Psoas muscle (tissue), 8 donors: ENCODE results near the gene TFDP1. TPM values are rescaled to one million over a fixed set of nuclear protein-coding genes. Genes with fewer than 3 reads are reported as not detected.

Experiments used
- ATAC-seq, 4 donors: fragments of 200-7000 bp; cut with Tn5 transposase; one replicate each; pipeline ENCODE4 v1.9.1; 2020; ENCODE audit warnings: moderate library complexity in 3 of 4, mild to moderate bottlenecking in 2 of 4
- DNase-seq, 2 donors: peaks; one replicate each; pipeline ENCODE4 v3.0.0-alpha.2; 2020
- H3K27ac ChIP-seq: fragments of 200-600 bp; one replicate; pipeline ENCODE4 v1.8.0; 2022
- H3K27me3 ChIP-seq, 3 donors: fragments of 200-600 bp in 1 of 3; one replicate each; pipeline versions ENCODE4 v1.6.1 to v1.8.0; 2013 to 2022; ENCODE audit warnings: low read length in 2 of 3, mild to moderate bottlenecking in 2 of 3, moderate library complexity in 1 of 3; ENCODE audit not compliant: insufficient read depth in 3 of 3
- H3K36me3 ChIP-seq, 2 donors: fragments of 200-600 bp in 1 of 2; one replicate each; pipeline versions ENCODE4 v1.6.1 to v1.8.0; 2013 to 2022; ENCODE audit warnings: low read depth in 1 of 2, mild to moderate bottlenecking in 1 of 2, moderate library complexity in 1 of 2; ENCODE audit not compliant: insufficient read depth in 1 of 2
- H3K4me1 ChIP-seq: fragments of 200-600 bp; one replicate; pipeline ENCODE4 v1.8.0; 2022
- H3K4me3 ChIP-seq: fragments of 200-600 bp; one replicate; pipeline ENCODE4 v1.8.0; 2022; ENCODE audit warnings: mild to moderate bottlenecking
- H3K9me3 ChIP-seq: fragments of 200-600 bp; one replicate; pipeline ENCODE4 v1.8.0; 2022
- CTCF ChIP-seq: fragments of 200-600 bp; IDR thresholded peaks from one replicate; pipeline ENCODE4 v1.8.0; 2022; ENCODE audit warnings: antibody characterized with exemption
- WGBS, 3 donors: extraction: QIAGEN DNeasy Blood & Tissue Kit; methylation state at CpG; one replicate each; pipeline versions ENCODE4 v1.1.6 to v1.1.7; 2013; 5-methylcytosine and 5-hydroxymethylcytosine counted together
- intact Hi-C, 2 donors: fragments of 100-400 bp; cut with DNase I; formaldehyde crosslinking; loops; one replicate each; pipeline versions ENCODE4 v1.11.0 to v1.14.2; 2022
- polyA plus RNA-seq, 3 donors: library from polyadenylated mRNA; stranded (reverse); fragments of 200-250 nt; gene quantifications; one replicate each; pipeline ENCODE4 v1.2.3, GENCODE V29; 2013
- total RNA-seq, 4 donors: library from RNA; stranded (reverse); fragmentation: NEBNext Ultra II Directional in 2 of 4; extraction: Animal tissue kit (Norgen Biotek cat#: 25700) in 2 of 4; gene quantifications; one replicate each; pipeline versions ENCODE4 v1.2.1 to v1.2.4, GENCODE V29; 2021 to 2023
- donor health status: healthy with polysubstance abuse.
- donor health status: DM: no; HTN: no; CAD: no; lungs with moderate emphysema.
- donor health status: Bipolar disorder and iron deficiency.
- donor health status: healthy.
- donor health status: DM: yes; HTN: yes; CAD: no.
- donor health status: DM: no; HTN: no; CAD: no.
- donor health status: DM: no; HTN: no; CAD: no.
- donor health status: DM: yes; HTN: yes; CAD: no.

The TFDP1 gene
- total and polyA plus RNA-seq, 7 donors, result 18.8 to 40.2 (median 31.4) TPM

- H3K27ac ChIP-seq, result no peak overlapping the region
- peaks cover 7% of the 10 kb centered on the region for H3K9me3 ChIP-seq
- intact Hi-C loops, result no loop called here
- ATAC-seq (no peak), DNase-seq (peak in 1 of 2 donors; percentile 41)
- H3K4me1 ChIP-seq, result no peaks in the 10 kb centered on the region
- WGBS, 3 donors, result 87 to 92% (median 91%) methylated on average over 3 of the region's 3 CpGs
- no peak overlapping the region for H3K4me3 ChIP-seq
- H3K27me3 ChIP-seq, result peaks cover 0 to 10% (median 7%) of the 10 kb centered on the region in 3 donors
- no peak for TF ChIP-seq CTCF
- no peaks in the 10 kb centered on the region for H3K36me3 ChIP-seq
Observed at GRCh38 chr13:113665597-113666328, 81.2 kb downstream of the TFDP1 start.

DNA sequence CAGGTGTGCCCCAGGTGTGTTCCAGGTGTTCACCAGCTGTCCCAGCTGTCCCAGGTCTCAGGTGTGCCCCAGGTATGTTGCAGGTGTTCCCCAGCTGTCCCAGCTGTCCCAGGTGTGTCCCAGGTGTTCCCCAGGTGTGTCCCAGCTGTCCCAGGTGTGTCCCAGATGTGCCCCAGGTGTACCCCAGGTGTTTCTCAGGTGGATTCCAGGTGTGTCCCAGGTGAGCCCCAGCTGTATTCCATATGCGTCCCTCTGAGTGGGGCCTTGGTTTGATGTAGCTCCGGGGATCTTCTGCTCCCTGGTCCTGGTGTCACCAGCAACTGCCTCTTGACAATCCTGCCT, 81.7 kb downstream of the TFDP1 start:
- 79 to 89% (median 80%) methylated on average over 2 of the region's 2 CpGs for WGBS, 3 donors
- DNase-seq (no peak), ATAC-seq (no peak)
- no peaks in the 10 kb centered on the region for H3K36me3 ChIP-seq
- peaks cover 0 to 10% (median 7%) of the 10 kb centered on the region in 3 donors for H3K27me3 ChIP-seq
- H3K4me1 ChIP-seq, result no peaks in the 10 kb centered on the region
- intact Hi-C loops, result no loop called here
- H3K27ac ChIP-seq, result no peak overlapping the region
- peaks cover 4% of the 10 kb centered on the region for H3K9me3 ChIP-seq
- no peak for TF ChIP-seq CTCF
- H3K4me3 ChIP-seq, result no peak overlapping the region

DNA sequence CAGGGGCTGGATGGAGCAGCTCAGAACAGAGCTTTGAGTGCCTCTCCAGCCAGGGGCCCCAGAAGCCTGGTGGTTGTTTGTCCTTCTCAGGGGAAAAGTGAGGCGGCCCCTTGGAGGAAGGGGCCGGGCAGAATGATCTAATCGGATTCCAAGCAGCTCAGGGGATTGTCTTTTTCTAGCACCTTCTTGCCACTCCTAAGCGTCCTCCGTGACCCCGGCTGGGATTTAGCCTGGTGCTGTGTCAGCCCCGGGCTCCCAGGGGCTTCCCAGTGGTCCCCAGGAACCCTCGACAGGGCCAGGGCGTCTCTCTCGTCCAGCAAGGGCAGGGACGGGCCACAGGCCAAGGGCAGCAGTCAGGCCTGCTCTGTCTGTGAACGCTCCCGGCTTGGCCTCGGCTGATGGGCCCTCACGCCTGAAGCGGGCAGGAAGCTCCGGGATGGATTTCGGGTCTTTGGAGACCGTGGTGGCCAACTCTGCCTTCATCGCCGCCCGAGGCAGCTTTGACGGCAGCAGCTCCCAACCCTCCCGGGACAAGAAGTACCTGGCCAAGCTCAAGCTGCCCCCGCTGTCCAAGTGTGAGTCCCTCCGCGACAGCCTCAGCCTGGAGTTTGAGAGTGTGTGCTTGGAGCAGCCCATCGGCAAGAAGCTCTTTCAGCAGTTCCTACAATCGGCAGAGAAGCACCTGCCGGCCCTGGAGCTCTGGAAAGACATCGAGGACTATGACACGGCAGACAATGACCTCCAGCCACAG, 82.6 kb downstream of the TFDP1 start, which contains the start of gene GRK1:
Gene GRK1, plus strand, starts transcription at position 269 of the 751 bp plus-strand sequence. Its CDS starts 168 bp downstream, at position 437.
- H3K9me3 ChIP-seq, result no peaks in the 10 kb centered on the region
- DNase-seq, result peak in 1 of 2 donors; percentile 45
- intact Hi-C loops, result no loop called here
- no peak within 1 kb of the TSS for H3K27ac ChIP-seq
- ATAC-seq, result no peak
- TF ChIP-seq CTCF, result no peak
- H3K4me3 ChIP-seq, result no peak within 1 kb of the TSS
- H3K27me3 ChIP-seq, result peaks cover 0 to 10% (median 7%) of the 10 kb centered on the region in 3 donors
- 59 to 66% (median 59%) methylated on average over 32 of the region's 32 CpGs for WGBS, 3 donors
- no peaks in the 10 kb centered on the region for H3K4me1 ChIP-seq
- no peaks in the 10 kb centered on the region for H3K36me3 ChIP-seq

GRCh38 chr13:113667771-113668490, 83.4 kb downstream of the TFDP1 start:
- Histone ChIP-seq H3K36me3 (no peaks in the 10 kb centered on the region), H3K27me3 (peaks cover 0 to 10% (median 7%) of the 10 kb centered on the region in 3 donors), H3K4me3 (no peak overlapping the region), H3K9me3 (no peaks in the 10 kb centered on the region), H3K4me1 (no peaks in the 10 kb centered on the region), H3K27ac (no peak overlapping the region)
- intact Hi-C loops, result no loop called here
- no peak for TF ChIP-seq CTCF
- WGBS, 3 donors, result 81 to 85% (median 83%) methylated on average over 27 to 29 of the region's 29 CpGs
- ATAC-seq (no peak), DNase-seq (peak in 1 of 2 donors; percentile 26)
